ENCODE results near the gene PCDHA2. TPM values are rescaled to one million over a fixed set of nuclear protein-coding genes. Genes with fewer than 3 reads are reported as not detected.

PCDHA2 gene
- total and polyA plus RNA-seq, 2 donors (not counting 3 experiments of a cell fraction or from before 2014, with no cell fraction given), result not detected

GRCh38 chr5:140767444-140767843 is 27.2 kb upstream of the PCDHA2 start:
- DNase-seq (ENCODE audit: low read depth, low spot score) (no peak), FAIRE-seq (no peak)
- dilution Hi-C loops (cut with MboI; ENCODE audit: extremely low pct_ligation_motif_present, low sequenced_read_pairs) (no loop called here), intact Hi-C loops (cut with micrococcal nuclease) (no loop called here)
- H3K36me3 ChIP-seq (ENCODE audit: control insufficient read depth in 2 of 2, extremely low read depth in 1 of 2, insufficient read depth in 2 of 2, low read length in 2 of 2), result no peaks in the 10 kb centered on the region
- H3K27ac ChIP-seq (ENCODE audit: insufficient read depth, low read depth, low read length), result no peak overlapping the region
- BruUV-seq (replicated peaks), result no TSS peak
- H3K9me3 ChIP-seq (replicated peaks; ENCODE audit: control insufficient read depth, insufficient read depth, low read length), result no peaks in the 10 kb centered on the region
- no peak overlapping the region for H3K4me3 ChIP-seq (replicated peaks in 1 of 3; ENCODE audit: insufficient read depth in 1 of 3, low read depth in 1 of 3, low read length in 3 of 3)
- CTCF ChIA-PET, result no interaction called here
- H3K9me1 ChIP-seq (replicated peaks; ENCODE audit: control insufficient read depth, extremely low read depth, insufficient read depth, low read length), result no peaks in the 10 kb centered on the region
- H3K4me2 ChIP-seq (ENCODE audit: insufficient read depth, low read length), result no peak overlapping the region
- H3K79me2 ChIP-seq (ENCODE audit: control insufficient read depth, insufficient read depth, low read length), result no peaks in the 10 kb centered on the region
- no peaks in the 10 kb centered on the region for H3K4me1 ChIP-seq (ENCODE audit: control insufficient read depth, extremely low read depth, insufficient read depth, low read length)
- no peak overlapping the region for H3K9ac ChIP-seq (replicated peaks; ENCODE audit: extremely low read depth, insufficient read depth, low read length)
- POLR2A ChIA-PET, result no interaction called here
- TF ChIP-seq JUN (IDR thresholded peaks at IDR 0.05; ENCODE audit: borderline replicate concordance, insufficient read depth, insufficient read length, low read depth) (no peak), CTCF (IDR thresholded peaks at IDR 0.05; ENCODE audit: extremely low read depth in 1 of 2, insufficient read depth in 1 of 2, low read depth in 1 of 2, low read length in 2 of 2) (no peak), EZH2 (IDR thresholded peaks at IDR 0.05; ENCODE audit: borderline replicate concordance, low read depth, low read length, severe bottlenecking) (no peak), POLR2A (IDR thresholded peaks at IDR 0.05; ENCODE audit: low read depth, low read length) (no peak), GATA2 (IDR thresholded peaks at IDR 0.05; ENCODE audit: insufficient read depth, insufficient read length, low read depth, low read length) (no peak), MAX (IDR thresholded peaks at IDR 0.05; ENCODE audit: insufficient read depth, insufficient read length) (no peak), MYC (IDR thresholded peaks at IDR 0.05; ENCODE audit: low read depth, low read length) (no peak), FOS (IDR thresholded peaks at IDR 0.05; ENCODE audit: borderline replicate concordance, insufficient read depth, low read length) (no peak), POLR2AphosphoS5 (IDR thresholded peaks at IDR 0.05; ENCODE audit: insufficient read depth, low read depth, low read length) (no peak)
- no peaks in the 10 kb centered on the region for H4K20me1 ChIP-seq (replicated peaks; ENCODE audit: control insufficient read depth, extremely low read depth, insufficient read depth, low read length)
- no peaks in the 10 kb centered on the region for H3K27me3 ChIP-seq (ENCODE audit: control insufficient read depth in 2 of 2, insufficient read depth in 2 of 2, low read length in 2 of 2)
- no peak overlapping the region for H2AFZ ChIP-seq (ENCODE audit: low read depth, low read length)

Data from endothelial cell of umbilical vein (primary cell).